Activated CD4-positive, alpha-beta T cell treated with anti-CD3 and anti-CD28 coated beads for 4 hours (primary cell): Measurements from ENCODE around the gene SSBP3.

Source experiments
- DNase-seq, 2 donors: peaks; one replicate each; pipeline ENCODE4 v3.0.0-alpha.2; 2020

SSBP3 gene

DNA sequence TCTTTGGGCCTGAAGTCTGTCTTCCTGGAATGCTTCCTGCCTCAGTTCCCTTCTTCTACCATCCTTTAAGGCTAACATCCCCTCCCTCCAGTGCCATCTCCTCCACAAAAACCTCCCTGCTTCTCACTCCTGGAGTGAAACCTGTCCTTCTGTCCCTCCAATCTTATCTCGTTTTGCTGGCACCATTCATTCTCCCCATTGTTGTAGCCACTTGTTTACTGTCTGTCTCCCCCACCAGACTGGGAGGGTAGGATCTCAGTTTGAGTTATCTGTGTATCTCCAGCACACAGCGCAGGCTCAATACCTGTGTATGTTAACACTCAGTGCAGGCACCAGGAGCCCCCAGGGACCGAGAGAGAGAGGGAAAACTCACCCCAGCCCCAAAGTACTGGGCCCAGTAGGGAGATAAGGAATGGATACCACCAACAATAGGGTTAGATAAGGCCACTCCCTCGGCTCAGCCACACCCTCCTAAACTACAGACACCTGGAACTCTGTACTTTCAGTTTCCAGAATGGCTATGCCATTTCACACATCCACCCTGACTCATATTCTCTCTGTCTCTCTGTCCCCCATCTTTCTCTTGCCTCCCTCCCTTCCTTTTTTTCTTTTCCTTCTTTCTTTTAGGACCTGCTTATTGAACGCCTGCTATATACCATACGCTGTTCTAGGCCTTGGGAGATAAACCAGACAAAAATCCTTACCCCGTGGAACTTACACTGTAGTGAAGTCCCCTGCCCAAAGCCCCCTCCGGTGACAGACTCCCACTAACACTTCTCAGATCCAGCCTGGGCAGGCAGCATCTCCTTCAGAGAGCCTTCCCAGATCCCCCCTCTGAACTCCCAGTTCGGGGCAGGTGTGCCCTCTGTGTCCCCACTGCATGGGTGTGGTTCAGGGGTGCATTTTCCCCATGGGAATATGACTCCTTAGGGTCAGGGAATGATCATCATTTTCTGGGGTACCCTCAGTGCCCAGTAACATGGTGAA lies 3.3 kb upstream of the SSBP3 start:
- no peak for DNase-seq

- no peak for DNase-seq
These were observed 2.2 kb upstream of the SSBP3 start for GRCh38 chr1:54408147-54409066.

- peak; percentile 60 to 68 for DNase-seq
These were observed 1.4 kb upstream of the SSBP3 start for GRCh38 chr1:54407404-54408146.

GRCh38 chr1:54407154-54407403 lies 885 bp upstream of the SSBP3 start:
- DNase-seq = no peak

GRCh38 chr1:54405898-54406293 lies 298 bp downstream of the SSBP3 start:
- DNase-seq = no peak

DNA sequence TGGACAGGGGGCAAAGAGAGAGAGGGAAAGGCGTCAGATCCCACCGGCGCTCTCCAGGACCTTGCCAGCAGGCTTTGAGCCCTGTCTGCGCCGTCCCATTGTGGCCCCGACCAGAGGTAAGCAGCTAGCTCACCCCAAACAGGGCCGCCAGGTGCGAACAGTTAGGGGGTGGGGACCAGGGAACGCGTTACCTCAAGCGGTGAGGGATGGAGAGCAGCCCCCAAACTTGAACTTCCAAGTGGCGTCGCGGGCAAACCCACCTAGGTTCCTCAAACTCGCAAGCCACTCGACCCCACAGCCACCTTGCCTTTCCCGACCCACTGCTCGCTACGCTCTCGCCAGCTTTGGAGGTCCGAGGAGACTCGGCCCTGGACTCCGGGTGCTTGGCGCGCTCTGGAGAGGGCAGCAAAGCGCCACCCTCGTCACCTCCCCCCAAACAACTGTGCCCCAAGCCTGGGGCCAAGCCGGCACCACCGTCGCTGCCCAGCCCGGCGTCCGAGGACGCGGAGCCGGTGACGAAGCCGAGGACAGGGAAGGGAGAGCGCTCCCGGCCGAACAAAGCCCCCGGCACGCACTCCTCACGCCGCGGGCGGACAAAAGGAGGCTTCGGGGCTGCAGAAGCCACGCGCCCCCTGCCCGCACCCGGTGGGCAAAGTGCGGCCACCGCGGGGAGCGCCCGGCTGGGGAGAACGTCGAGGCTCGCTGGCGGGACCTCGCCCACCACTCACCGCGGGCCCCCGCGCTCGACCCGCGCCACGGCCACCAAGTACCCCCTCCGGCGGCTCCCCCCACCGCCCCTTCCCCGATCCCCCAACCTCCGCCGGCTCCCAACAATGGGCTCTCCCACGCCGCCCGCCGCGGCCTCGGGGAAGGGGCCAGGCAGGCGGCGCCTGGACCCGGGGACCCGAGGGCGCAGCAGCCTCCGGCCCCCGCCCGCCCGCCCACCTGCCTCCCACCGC lies 976 bp downstream of the SSBP3 start:
- no peak for DNase-seq

GRCh38 chr1:54404263-54404662 lies 1.9 kb downstream of the SSBP3 start:
- no peak for DNase-seq

DNA sequence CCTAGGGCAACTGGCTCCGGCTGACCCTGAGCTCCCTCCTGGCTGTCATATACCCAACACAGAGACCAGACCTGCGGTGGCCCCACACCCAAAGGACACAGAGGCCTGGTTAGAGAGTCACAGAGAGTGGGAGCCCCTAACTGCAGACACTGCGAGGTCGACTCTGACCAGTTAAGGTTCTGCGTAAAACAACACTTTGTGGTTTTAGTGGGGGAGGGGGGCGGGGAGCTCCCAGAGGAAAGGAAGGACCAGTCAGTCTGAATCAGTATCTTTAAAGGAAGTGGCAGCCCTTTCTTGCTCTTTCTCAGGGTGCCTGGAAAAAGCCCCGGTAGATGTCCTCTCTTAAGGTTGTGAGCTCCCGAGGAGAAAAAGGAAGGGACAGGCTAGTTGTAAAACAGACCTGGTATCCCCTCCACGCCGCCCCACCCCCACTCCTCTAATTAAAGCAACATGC lies 2.4 kb downstream of the SSBP3 start:
- no peak for DNase-seq

GRCh38 chr1:54403405-54403804 lies 2.8 kb downstream of the SSBP3 start:
- no peak for DNase-seq

DNA sequence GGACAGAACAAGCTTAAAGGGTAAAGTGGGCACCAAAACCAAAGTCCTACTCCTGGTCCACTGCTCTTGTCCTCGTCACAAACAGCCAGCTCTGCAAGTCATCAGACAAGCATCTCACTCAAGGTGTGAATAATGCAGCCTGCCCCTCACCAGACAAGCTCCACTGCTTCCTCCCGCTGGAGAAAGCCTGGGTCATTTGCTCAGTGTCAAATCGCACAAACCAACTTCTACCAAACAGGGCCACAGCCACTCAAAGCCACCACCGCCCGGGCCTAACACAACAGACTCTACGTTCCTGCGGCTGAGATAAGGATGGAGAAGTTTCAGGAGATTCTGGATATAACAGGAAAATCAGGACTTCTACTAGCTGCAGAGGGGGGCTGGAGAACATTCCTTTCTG lies 3.3 kb downstream of the SSBP3 start:
- no peak for DNase-seq

DNA sequence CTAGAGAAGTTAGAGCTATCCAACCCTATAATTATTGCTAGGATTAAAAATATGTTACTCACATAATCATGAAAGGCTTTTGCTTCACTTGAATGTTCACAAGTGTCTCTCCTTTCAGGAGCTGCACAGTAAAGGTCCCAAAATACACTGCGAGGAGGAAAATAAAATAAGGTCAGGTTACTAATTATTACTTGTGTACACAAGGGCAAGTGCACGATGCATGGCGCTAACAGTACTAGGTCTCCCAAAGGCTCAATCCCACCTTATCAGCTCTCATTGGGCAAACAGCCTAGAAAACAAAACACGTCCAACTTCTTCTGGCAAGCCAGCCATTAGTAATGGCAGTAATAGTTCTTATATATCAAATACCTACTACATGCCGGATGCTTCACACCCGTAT lies 4.4 kb downstream of the SSBP3 start:
- DNase-seq = no peak

GRCh38 chr1:54400329-54400728 lies 5.9 kb downstream of the SSBP3 start:
- DNase-seq = no peak

- no peak for DNase-seq
These were observed 6.4 kb downstream of the SSBP3 start for GRCh38 chr1:54399765-54400164.

- no peak for DNase-seq
These were observed 7.1 kb downstream of the SSBP3 start for GRCh38 chr1:54398963-54399528.

- no peak for DNase-seq
These were observed 8.2 kb downstream of the SSBP3 start for GRCh38 chr1:54397980-54398379.

DNA sequence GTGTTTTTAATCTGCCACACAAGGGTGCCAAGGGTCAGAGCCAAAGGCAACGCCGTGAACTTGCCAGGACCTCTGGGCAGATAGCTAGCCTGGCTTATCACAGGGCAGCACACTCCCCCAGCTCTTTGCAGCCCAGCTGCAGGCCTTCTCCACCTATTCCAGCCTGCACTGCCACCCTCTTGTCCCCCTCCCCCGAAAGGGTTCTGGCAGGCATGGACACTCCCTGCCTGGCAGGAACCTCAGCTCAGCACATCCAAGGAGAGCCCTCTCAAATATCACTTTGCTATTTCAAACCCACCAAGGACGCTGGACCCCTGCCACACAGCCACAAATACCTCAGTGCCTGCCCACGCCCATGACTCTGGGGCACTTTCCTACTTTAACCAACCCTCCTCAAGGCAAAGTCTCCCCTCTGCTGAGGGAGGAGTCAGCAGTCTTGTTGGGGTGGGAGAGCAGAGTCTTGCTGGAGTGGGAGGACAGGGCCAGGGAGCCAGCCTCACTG lies 9.1 kb downstream of the SSBP3 start:
- no peak for DNase-seq

- DNase-seq = no peak
These were observed 9.8 kb downstream of the SSBP3 start for GRCh38 chr1:54396261-54396933.

- no peak for DNase-seq
These were observed 10.8 kb downstream of the SSBP3 start for GRCh38 chr1:54395281-54395934.

GRCh38 chr1:54394104-54394503 lies 12.1 kb downstream of the SSBP3 start:
- no peak for DNase-seq

- DNase-seq = no peak
These were observed 13.8 kb downstream of the SSBP3 start for GRCh38 chr1:54392401-54392800.
